Measurements from ENCODE around the gene PLD1.

PLD1 gene

GRCh38 chr3:171614318-171614921 lies 195.9 kb downstream of the PLD1 start:
- peak; percentile 61 for TF ChIP-seq CTCF (IDR thresholded peaks at IDR 0.05; ENCODE audit: control extremely low read depth, extremely low read depth, low read depth, missing control alignments)
- ChIA-PET CTCF (interaction anchor here (0.7 to 3.2 kb wide), 20 partner anchors 8 to 727 kb away, joined by 3 to 30 read pairs (median 4); no protein-coding TSS in a partner anchor), POLR2A (no interaction called here)
- peak; percentile 35 for DNase-seq (ENCODE audit: extremely low spot score)

GRCh38 chr3:171607452-171607851 lies 202.8 kb downstream of the PLD1 start:
- no peak for DNase-seq (ENCODE audit: extremely low spot score)
- no peak for TF ChIP-seq CTCF (IDR thresholded peaks at IDR 0.05; ENCODE audit: control extremely low read depth, extremely low read depth, low read depth, missing control alignments)
- ChIA-PET CTCF (interaction anchor here (1.8 kb wide), 1 partner anchor 10 kb away, joined by 5 read pairs; no protein-coding TSS in a partner anchor), POLR2A (no interaction called here)

GRCh38 chr3:171606151-171606751 lies 204.0 kb downstream of the PLD1 start:
- CTCF ChIA-PET, result interaction anchor here (1.3 kb wide), 1 partner anchor 10 kb away, joined by 3 read pairs; no protein-coding TSS in a partner anchor

DNA sequence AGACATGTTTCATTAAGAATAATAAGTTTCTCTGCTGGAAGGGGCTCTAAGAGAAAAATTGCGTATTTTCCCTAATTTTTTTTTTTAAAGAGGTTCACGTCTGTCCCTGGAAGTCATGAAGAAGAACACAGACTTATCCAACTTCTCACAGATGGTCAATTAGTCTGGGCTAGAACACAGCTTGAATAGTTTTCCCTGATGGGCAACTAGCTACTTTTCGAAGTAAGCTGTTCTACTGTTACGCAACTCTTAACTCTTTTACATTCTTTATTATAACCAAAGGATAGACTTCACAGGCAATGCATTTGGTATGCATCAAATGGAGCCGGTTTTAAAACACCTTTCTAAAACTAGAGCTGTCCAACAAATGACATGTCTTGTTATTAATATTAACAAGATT lies 205.9 kb downstream of the PLD1 start:
- no peak for TF ChIP-seq CTCF (IDR thresholded peaks at IDR 0.05; ENCODE audit: control extremely low read depth, extremely low read depth, low read depth, missing control alignments)
- POLR2A ChIA-PET, result no interaction called here
- no peak for DNase-seq (ENCODE audit: extremely low spot score)
- CTCF ChIA-PET, result interaction anchor here (0.6 to 1.1 kb wide), 2 partner anchors 10 to 1022 kb away, joined by 3 to 5 read pairs; no protein-coding TSS in a partner anchor

More at GRCh38 chr3:171606151-171606751, 204.0 kb downstream of the PLD1 start:
- no peak for TF ChIP-seq CTCF (IDR thresholded peaks at IDR 0.05; ENCODE audit: control extremely low read depth, extremely low read depth, low read depth, missing control alignments)
- DNase-seq (ENCODE audit: extremely low spot score), result no peak
- POLR2A ChIA-PET, result no interaction called here

- TF ChIP-seq CTCF (IDR thresholded peaks at IDR 0.05; ENCODE audit: control extremely low read depth, extremely low read depth, low read depth, missing control alignments), result no peak
- POLR2A ChIA-PET, result no interaction called here
- CTCF ChIA-PET, result interaction anchor here (1.9 to 2.9 kb wide), 2 partner anchors 13 to 552 kb away, joined by 6 to 12 read pairs; no protein-coding TSS in a partner anchor
- DNase-seq (ENCODE audit: extremely low spot score), result no peak
These were observed 208.2 kb downstream of the PLD1 start for GRCh38 chr3:171602072-171602471.

- no peak for TF ChIP-seq CTCF (IDR thresholded peaks at IDR 0.05; ENCODE audit: control extremely low read depth, extremely low read depth, low read depth, missing control alignments)
- ChIA-PET POLR2A (no interaction called here), CTCF (interaction anchor here (0.8 to 2.9 kb wide), 3 partner anchors 14 to 41 kb away, joined by 4 to 12 read pairs (median 5); no protein-coding TSS in a partner anchor)
- DNase-seq (ENCODE audit: extremely low spot score), result no peak
These were observed 210.3 kb downstream of the PLD1 start for GRCh38 chr3:171600030-171600429.

All from GM10248 (cell line).